Measurements from ENCODE around the gene HHLA2. TPM values are rescaled to one million over a fixed set of nuclear protein-coding genes. Genes with fewer than 3 reads are reported as not detected.

The HHLA2 gene
- total RNA-seq, 3 donors from 2014 or later (not counting 1 experiment from before 2014, with no cell fraction given) = 0.09 TPM; not detected in 2

DNA sequence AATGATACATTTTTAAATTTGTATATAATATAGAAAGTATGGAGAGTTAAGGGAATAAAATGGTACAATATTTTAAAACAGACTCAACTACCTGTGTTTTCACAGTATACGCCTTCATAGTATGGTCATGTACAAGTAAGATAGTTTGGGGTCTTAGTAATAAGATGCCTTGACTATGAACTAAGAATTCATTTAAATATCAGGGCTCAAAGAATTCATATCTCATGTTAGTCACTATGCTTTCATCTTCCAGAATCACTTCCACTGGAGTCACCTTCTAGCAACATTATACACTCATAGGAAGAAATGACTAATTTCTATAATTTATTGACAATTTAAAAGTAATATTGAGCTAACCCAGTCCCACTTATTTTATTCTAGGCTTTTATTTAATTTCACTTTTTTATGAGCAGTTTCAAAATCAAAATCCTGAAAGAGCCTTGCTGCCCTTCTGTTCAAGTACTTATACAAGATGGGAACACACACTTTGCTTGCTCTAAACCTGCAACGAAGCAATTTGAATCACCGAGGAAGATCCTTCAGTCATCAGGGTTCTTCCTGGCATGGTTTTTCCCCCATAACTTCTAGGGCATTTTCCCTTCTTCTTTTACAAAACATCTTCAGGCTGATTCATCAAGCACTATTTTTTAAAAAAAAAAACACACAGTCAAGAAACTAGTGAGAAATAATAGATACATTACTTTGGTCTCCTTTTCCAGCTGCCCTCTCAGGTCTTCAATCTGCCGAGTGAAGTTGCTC is 119.9 kb downstream of the HHLA2 start:
- Histone ChIP-seq H3K36me3 (ENCODE audit: control insufficient read depth, insufficient read depth, low read length) (no peaks in the 10 kb centered on the region), H3K27ac (ENCODE audit: low read length) (no peak overlapping the region), H3K27me3 (ENCODE audit: control insufficient read depth, insufficient read depth, low read length) (no peaks in the 10 kb centered on the region), H3K9me3 (ENCODE audit: control insufficient read depth, insufficient read depth, low read length) (no peaks in the 10 kb centered on the region), H3K4me1 (ENCODE audit: control insufficient read depth, insufficient read depth, low read length) (no peaks in the 10 kb centered on the region), H3K4me3 (ENCODE audit: low read length) (no peak overlapping the region)
- no peaks in the 10 kb centered on the region for H3K4me1 Mint-ChIP-seq
- ATAC-seq (no peak), DNase-seq (no peak)
- WGBS (ENCODE audit: insufficient coverage) = 71% methylated on average over 3 of the region's 4 CpGs
- no peaks in the 10 kb centered on the region for H3K9me3 Mint-ChIP-seq
- no peak overlapping the region for H3K4me3 Mint-ChIP-seq
- H3K27me3 Mint-ChIP-seq (ENCODE audit: low read depth in 2 of 2) = peaks cover 7 to 22% of the 10 kb centered on the region in 2 donors
- intact Hi-C loops (cut with micrococcal nuclease) = no loop called here
- no peaks in the 10 kb centered on the region for H3K36me3 Mint-ChIP-seq
- TF ChIP-seq CTCF (IDR thresholded peaks at IDR 0.05) = no peak
- H3K27ac Mint-ChIP-seq = no peak overlapping the region

GRCh38 chr3:108420926-108421325 is 124.6 kb downstream of the HHLA2 start:
- WGBS (ENCODE audit: insufficient coverage) = 95% methylated on average over 2 of the region's 2 CpGs
- Histone ChIP-seq H3K27me3 (ENCODE audit: control insufficient read depth, insufficient read depth, low read length) (no peaks in the 10 kb centered on the region), H3K4me3 (ENCODE audit: low read length) (no peak overlapping the region), H3K27ac (ENCODE audit: low read length) (no peak overlapping the region), H3K4me1 (ENCODE audit: control insufficient read depth, insufficient read depth, low read length) (no peaks in the 10 kb centered on the region), H3K9me3 (ENCODE audit: control insufficient read depth, insufficient read depth, low read length) (no peaks in the 10 kb centered on the region), H3K36me3 (ENCODE audit: control insufficient read depth, insufficient read depth, low read length) (no peaks in the 10 kb centered on the region)
- no peak for TF ChIP-seq CTCF (IDR thresholded peaks at IDR 0.05)
- Mint-ChIP-seq H3K27ac (no peak overlapping the region), H3K4me3 (no peak overlapping the region), H3K36me3 (no peaks in the 10 kb centered on the region), H3K4me1 (no peaks in the 10 kb centered on the region), H3K27me3 (ENCODE audit: low read depth in 2 of 2) (peaks cover 10 to 15% of the 10 kb centered on the region in 2 donors), H3K9me3 (no peaks in the 10 kb centered on the region)
- DNase-seq (no peak), ATAC-seq (no peak)
- intact Hi-C loops (cut with micrococcal nuclease) = no loop called here

Other genes with a start within 250 kb of the HHLA2 start
- 100 to 1,000 TPM; 226 to 236 (median 233) TPM for gene CD47, start 205.5 kb upstream of the HHLA2 start, total RNA-seq
- gene IFT57, start 74.1 kb upstream of the HHLA2 start, total RNA-seq = 10 to 100 TPM; 22.2 to 49.3 (median 33.5) TPM
- under 1 TPM in 1 of 3 donors, not detected in 2; 0.05 TPM for gene MYH15, start 214.0 kb downstream of the HHLA2 start, total RNA-seq